Upper lobe of left lung (tissue), 4 donors: ENCODE measurements around the gene NAV2.

Experiments used
- CTCF ChIP-seq, 6 experiments: fragments of 450-650 bp in 4 of 6; fragments of 200-600 bp in 2 of 6; sonication (generic) in 2 of 6; IDR thresholded peaks; one replicate each; pipeline ENCODE4 v1.5.1; 2016 to 2019; ENCODE audit warnings: antibody characterized with exemption in 6 of 6
- EP300 ChIP-seq, 4 donors: sonication (generic); formaldehyde crosslinking; IDR thresholded peaks; one replicate each; pipeline ENCODE4 v1.5.1; 2017; ENCODE audit warnings: antibody characterized with exemption in 4 of 4, control low read depth in 2 of 4
- POLR2A ChIP-seq, 4 donors: fragments of 450-650 bp; IDR thresholded peaks; one replicate each; pipeline ENCODE4 v1.5.1; 2016 to 2017; ENCODE audit warnings: antibody characterized with exemption in 4 of 4, mild to moderate bottlenecking in 2 of 4

- TF ChIP-seq CTCF (IDR thresholded peaks at IDR 0.05) (no peak), POLR2A (IDR thresholded peaks at IDR 0.05) (no peak), EP300 (IDR thresholded peaks at IDR 0.05) (no peak)
These were observed 59.8 kb downstream of the NAV2 start for GRCh38 chr11:19772480-19772879.
